Breast epithelium (tissue), 4 donors: ENCODE results near the gene HPCAL4. TPM values are rescaled to one million over a fixed set of nuclear protein-coding genes. Genes with fewer than 3 reads are reported as not detected.

Source experiments
- DNase-seq, 2 donors: peaks; one replicate each; pipeline ENCODE4 v3.0.0-alpha.2; 2019; ENCODE audit warnings: low spot score in 2 of 2
- H3K27ac ChIP-seq, 2 donors: fragments of 200-600 bp; sonication (generic) in 1 of 2; one replicate each; pipeline ENCODE4 v1.5.1; 2016 to 2019; ENCODE audit warnings: mild to moderate bottlenecking in 1 of 2
- H3K27me3 ChIP-seq, 2 donors: fragments of 200-600 bp; sonication (generic) in 1 of 2; one replicate each; pipeline versions ENCODE4 v1.5.1 to v1.6.0; 2017 to 2019; ENCODE audit warnings: control low read depth in 1 of 2, mild to moderate bottlenecking in 1 of 2
- H3K36me3 ChIP-seq: fragments of 200-600 bp; one replicate; pipeline ENCODE4 v1.5.1; 2019
- H3K4me1 ChIP-seq, 2 donors: fragments of 200-600 bp; sonication (generic); one replicate each; pipeline ENCODE4 v1.5.1; 2016 to 2019; ENCODE audit warnings: control low read depth in 1 of 2
- H3K4me3 ChIP-seq, 3 donors: fragments of 200-600 bp; sonication (generic); 1 replicate in 2 of 3; 2 replicates in 1 of 3; pipeline ENCODE4 v1.5.1; 2016 to 2019; ENCODE audit warnings: mild to moderate bottlenecking in 3 of 3, moderate library complexity in 2 of 3
- H3K9me3 ChIP-seq, 2 donors: fragments of 200-600 bp; sonication (generic) in 1 of 2; one replicate each; pipeline ENCODE4 v1.5.1; 2016 to 2019; ENCODE audit warnings: control low read depth in 1 of 2
- CTCF ChIP-seq, 3 donors: fragments of 450-650 bp; IDR thresholded peaks; one replicate each; pipeline ENCODE4 v1.5.1; 2016 to 2017; ENCODE audit warnings: antibody characterized with exemption in 3 of 3, mild to moderate bottlenecking in 3 of 3, moderate library complexity in 3 of 3
- POLR2A ChIP-seq: fragments of 450-650 bp; IDR thresholded peaks from one replicate; pipeline ENCODE4 v1.6.1; 2016; ENCODE audit warnings: antibody characterized with exemption, mild to moderate bottlenecking, moderate library complexity
- POLR2AphosphoS5 ChIP-seq, 3 donors: sonication (generic); formaldehyde crosslinking; IDR thresholded peaks; one replicate each; pipeline ENCODE4 v1.6.1; 2017; ENCODE audit warnings: antibody characterized with exemption in 3 of 3
- intact Hi-C: fragments of 100-400 bp; cut with DNase I; formaldehyde crosslinking; loops from one replicate; pipeline ENCODE4 v1.15.1; 2023; ENCODE audit warnings: low total_unique reads
- total RNA-seq, 3 donors: library from RNA; depleted of rRNA; stranded (reverse); fragments of >200 nt; gene quantifications; one replicate each; pipeline ENCODE4 v1.1.0, GENCODE V29; 2016

The HPCAL4 gene
- total RNA-seq, 3 donors from 2014 or later = not detected

DNA sequence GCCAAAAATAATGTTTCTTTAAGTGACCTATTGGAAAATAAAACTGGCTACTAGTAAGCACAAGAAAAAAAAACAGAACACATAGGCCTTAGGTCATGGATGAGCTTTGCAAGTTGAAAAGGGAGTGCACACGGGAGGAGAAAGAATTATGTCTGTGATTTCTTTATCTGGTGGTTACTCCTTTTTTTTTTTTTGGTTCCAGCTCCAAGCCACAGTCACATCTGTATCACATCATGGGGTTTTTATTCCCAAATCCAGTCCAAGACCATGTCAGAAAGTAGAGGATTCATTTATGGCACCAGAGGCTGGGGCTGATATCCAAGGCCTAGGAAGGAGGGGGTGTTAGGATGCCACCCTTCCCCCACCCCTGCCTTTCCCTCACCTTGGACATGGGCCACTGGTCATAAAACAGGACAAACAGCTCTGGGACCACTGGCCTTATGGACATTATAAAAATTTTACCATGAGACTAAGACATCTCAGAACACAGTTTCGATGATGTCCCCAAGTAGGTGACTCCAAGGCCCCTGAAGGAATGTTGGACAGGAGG lies 41.5 kb downstream of the HPCAL4 start:
- DNase-seq = no peak
- Histone ChIP-seq H3K27ac (no peak overlapping the region), H3K4me1 (no peaks in the 10 kb centered on the region), H3K4me3 (no peak overlapping the region), H3K36me3 (no peaks in the 10 kb centered on the region), H3K27me3 (no peaks in the 10 kb centered on the region), H3K9me3 (no peaks in the 10 kb centered on the region)
- TF ChIP-seq CTCF (IDR thresholded peaks at IDR 0.05) (no peak), POLR2AphosphoS5 (IDR thresholded peaks at IDR 0.05) (no peak), POLR2A (no peak)
- intact Hi-C loops = loop anchor here (2.0 to 5.0 kb wide), 2 partner anchors 41 to 108 kb away; no protein-coding TSS in a partner anchor

DNA sequence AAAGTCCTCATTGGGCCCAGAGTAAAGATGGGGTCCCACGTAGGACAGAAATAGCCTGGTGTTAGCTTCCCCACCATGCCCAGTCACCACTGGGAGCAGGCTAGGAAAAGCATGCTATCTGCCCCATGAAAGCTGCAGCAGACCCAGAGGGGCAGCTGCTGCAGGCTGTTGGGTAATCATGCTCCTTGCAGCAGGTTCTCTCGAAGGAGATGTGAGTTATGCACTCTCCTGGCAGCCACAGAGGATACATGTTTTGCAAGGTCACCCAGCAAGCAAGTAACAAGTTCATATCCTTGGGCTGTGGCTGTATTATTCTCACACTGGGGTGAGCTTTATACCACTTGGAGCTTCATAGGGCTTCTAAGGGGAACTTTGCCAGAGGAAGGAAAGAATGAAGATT lies 42.7 kb downstream of the HPCAL4 start:
- Histone ChIP-seq H3K4me3 (no peak overlapping the region), H3K9me3 (no peaks in the 10 kb centered on the region), H3K36me3 (no peaks in the 10 kb centered on the region), H3K27me3 (no peaks in the 10 kb centered on the region), H3K4me1 (no peaks in the 10 kb centered on the region), H3K27ac (no peak overlapping the region)
- intact Hi-C loops = no loop called here
- TF ChIP-seq POLR2A = no peak
- no peak for TF ChIP-seq POLR2AphosphoS5 (IDR thresholded peaks at IDR 0.05)
- TF ChIP-seq CTCF (IDR thresholded peaks at IDR 0.05) = no peak
- no peak for DNase-seq

- Histone ChIP-seq H3K36me3 (no peaks in the 10 kb centered on the region), H3K4me1 (no peaks in the 10 kb centered on the region), H3K27me3 (no peaks in the 10 kb centered on the region), H3K4me3 (no peak overlapping the region), H3K9me3 (no peaks in the 10 kb centered on the region), H3K27ac (peak overlapping the region in 1 of 2 donors; percentile 68)
- intact Hi-C loops = no loop called here
- no peak for DNase-seq
- no peak for TF ChIP-seq CTCF (IDR thresholded peaks at IDR 0.05)
- no peak for TF ChIP-seq POLR2A
- no peak for TF ChIP-seq POLR2AphosphoS5 (IDR thresholded peaks at IDR 0.05)
These were observed 44.0 kb downstream of the HPCAL4 start for GRCh38 chr1:39647247-39647646.

GRCh38 chr1:39646232-39647081 lies 44.8 kb downstream of the HPCAL4 start:
- H3K4me1 ChIP-seq = no peaks in the 10 kb centered on the region
- intact Hi-C loops = no loop called here
- DNase-seq = peak in 1 of 2 donors; percentile 28
- peak overlapping the region in 1 of 2 donors; percentile 68 for H3K27ac ChIP-seq
- TF ChIP-seq POLR2A (no peak), POLR2AphosphoS5 (IDR thresholded peaks at IDR 0.05) (peak in 1 of 3 donors; percentile 74), CTCF (IDR thresholded peaks at IDR 0.05) (no peak)
- no peaks in the 10 kb centered on the region for H3K27me3 ChIP-seq
- H3K4me3 ChIP-seq = no peak overlapping the region
- no peaks in the 10 kb centered on the region for H3K36me3 ChIP-seq
- no peaks in the 10 kb centered on the region for H3K9me3 ChIP-seq

GRCh38 chr1:39645411-39646043 lies 45.7 kb downstream of the HPCAL4 start:
- TF ChIP-seq POLR2AphosphoS5 (IDR thresholded peaks at IDR 0.05) (no peak), POLR2A (no peak), CTCF (IDR thresholded peaks at IDR 0.05) (no peak)
- no peak for DNase-seq
- H3K9me3 ChIP-seq = no peaks in the 10 kb centered on the region
- H3K27me3 ChIP-seq = peaks cover 0 to under 1% of the 10 kb centered on the region in 2 donors
- H3K36me3 ChIP-seq = no peaks in the 10 kb centered on the region
- H3K4me3 ChIP-seq = no peak overlapping the region
- no peak overlapping the region for H3K27ac ChIP-seq
- no peaks in the 10 kb centered on the region for H3K4me1 ChIP-seq
- intact Hi-C loops = no loop called here
